DND-41 (cell line): Measurements from ENCODE around the gene UROC1.

Experiments used
- ATAC-seq: fragments of 200-7000 bp; cut with Tn5 transposase; 3 replicates; pipeline ENCODE4 v1.9.1; 2021; ENCODE audit warnings: low read depth; ENCODE audit not compliant: insufficient read depth
- DNase-seq: peaks from one replicate; pipeline ENCODE4 v3.0.0-alpha.2; 2020
- H2AFZ ChIP-seq: 2 replicates; pipeline ENCODE4 v1.6.0; 2012; ENCODE audit warnings: low read depth, low read length
- H3K27ac ChIP-seq: 2 replicates; pipeline ENCODE4 v1.5.1; 2012; ENCODE audit warnings: low read length, inconsistent platforms
- H3K27me3 ChIP-seq: fragments of 200-600 bp; sonication (generic); 2 replicates; pipeline ENCODE4 v1.6.0; 2012; ENCODE audit warnings: low read length, mild to moderate bottlenecking, inconsistent platforms; ENCODE audit not compliant: insufficient read depth, poor library complexity
- H3K36me3 ChIP-seq: 2 replicates; pipeline ENCODE4 v1.5.1; 2012; ENCODE audit warnings: low read length, inconsistent platforms; ENCODE audit not compliant: insufficient read depth
- H3K4me1 ChIP-seq: 2 replicates; pipeline ENCODE4 v1.5.1; 2012; ENCODE audit warnings: mild to moderate bottlenecking, low read length; ENCODE audit not compliant: insufficient read depth
- H3K4me2 ChIP-seq: 2 replicates; pipeline ENCODE4 v1.6.0; 2012; ENCODE audit warnings: mild to moderate bottlenecking, moderate library complexity, low read length, inconsistent platforms; ENCODE audit not compliant: insufficient read depth
- H3K4me3 ChIP-seq, 2 experiments: fragments of 200-600 bp in 1 of 2; shearing (Covaris generic) in 1 of 2; 2 replicates each; pipeline ENCODE4 v1.5.1; 2012 to 2016; ENCODE audit warnings: inconsistent platforms in 2 of 2, low read length in 2 of 2, mild to moderate bottlenecking in 2 of 2, low read depth in 1 of 2, moderate library complexity in 1 of 2
- H3K79me2 ChIP-seq: 2 replicates; pipeline ENCODE4 v1.6.0; 2012; ENCODE audit warnings: low read length, inconsistent platforms; ENCODE audit not compliant: insufficient read depth
- H3K9ac ChIP-seq: 2 replicates; pipeline ENCODE4 v1.6.0; 2012; ENCODE audit warnings: low read depth, mild to moderate bottlenecking, inconsistent platforms, low read length, moderate library complexity
- H3K9me3 ChIP-seq: 2 replicates; pipeline ENCODE4 v1.5.1; 2012; ENCODE audit warnings: low read length, moderate library complexity, mild to moderate bottlenecking, inconsistent platforms; ENCODE audit not compliant: insufficient read depth, severe bottlenecking
- H4K20me1 ChIP-seq: 2 replicates; pipeline ENCODE4 v1.6.0; 2012; ENCODE audit warnings: low read length; ENCODE audit not compliant: insufficient read depth
- CTCF ChIP-seq: IDR thresholded peaks from 2 replicates; pipeline ENCODE4 v1.5.1; 2012; ENCODE audit warnings: borderline replicate concordance, low read length, moderate library complexity, mild to moderate bottlenecking; ENCODE audit not compliant: poor library complexity, severe bottlenecking; ENCODE audit errors: extremely low read depth
- EZH2 ChIP-seq: IDR thresholded peaks from 3 replicates; pipeline ENCODE4 v1.6.1; 2012; ENCODE audit warnings: borderline replicate concordance, low read depth, mild to moderate bottlenecking, moderate library complexity, low read length, inconsistent platforms; ENCODE audit not compliant: severe bottlenecking

The UROC1 gene

GRCh38 chr3:126516936-126517290 lies 660 bp downstream of the UROC1 start:
- DNase-seq (no peak), ATAC-seq (no peak)
- no peak overlapping the region for H3K4me2 ChIP-seq
- no peaks in the 10 kb centered on the region for H3K9me3 ChIP-seq
- no peaks in the 10 kb centered on the region for H3K79me2 ChIP-seq
- no peaks in the 10 kb centered on the region for H4K20me1 ChIP-seq
- no peak overlapping the region for H3K4me3 ChIP-seq
- H3K9ac ChIP-seq: no peak overlapping the region
- no peaks in the 10 kb centered on the region for H3K36me3 ChIP-seq
- no peak overlapping the region for H3K27ac ChIP-seq
- no peak for TF ChIP-seq EZH2
- no peak for TF ChIP-seq CTCF
- no peak overlapping the region for H2AFZ ChIP-seq
- H3K4me1 ChIP-seq: peaks cover 4% of the 10 kb centered on the region
- H3K27me3 ChIP-seq: no peaks in the 10 kb centered on the region

GRCh38 chr3:126516152-126516935 lies 1.2 kb downstream of the UROC1 start:
- Histone ChIP-seq H3K9me3 (no peaks in the 10 kb centered on the region), H3K36me3 (no peaks in the 10 kb centered on the region), H3K27ac (no peak overlapping the region), H2AFZ (no peak overlapping the region), H4K20me1 (no peaks in the 10 kb centered on the region), H3K4me2 (no peak overlapping the region), H3K9ac (no peak overlapping the region), H3K4me3 (no peak overlapping the region), H3K4me1 (peaks cover 4% of the 10 kb centered on the region), H3K27me3 (no peaks in the 10 kb centered on the region), H3K79me2 (no peaks in the 10 kb centered on the region)
- no peak for DNase-seq
- TF ChIP-seq EZH2 (no peak), CTCF (no peak)
- ATAC-seq: no peak

GRCh38 chr3:126515066-126515706 lies 2.4 kb downstream of the UROC1 start:
- DNase-seq: no peak
- no peak overlapping the region for H3K9ac ChIP-seq
- no peak overlapping the region for H3K4me3 ChIP-seq
- no peak overlapping the region for H3K4me2 ChIP-seq
- TF ChIP-seq CTCF (no peak), EZH2 (no peak)
- H3K4me1 ChIP-seq: peaks cover 4% of the 10 kb centered on the region
- no peaks in the 10 kb centered on the region for H3K36me3 ChIP-seq
- no peaks in the 10 kb centered on the region for H4K20me1 ChIP-seq
- H3K79me2 ChIP-seq: no peaks in the 10 kb centered on the region
- H3K27ac ChIP-seq: no peak overlapping the region
- H3K9me3 ChIP-seq: no peaks in the 10 kb centered on the region
- H3K27me3 ChIP-seq: no peaks in the 10 kb centered on the region
- H2AFZ ChIP-seq: no peak overlapping the region
- ATAC-seq: no peak
